ENCODE data around the gene EXD2.
"Not testable (repeated sequence)": the region's sequence is repeated elsewhere in the genome, so short reads cannot be mapped to it uniquely, and the experiment has no call there.

The EXD2 gene

GRCh38 chr14:69153152-69153872, 38.0 kb upstream of the EXD2 start:
- peak; percentile 95 for DNase-seq (ENCODE audit: insufficient read length, low spot score)
- no peak for TF ChIP-seq TAF1 (IDR thresholded peaks at IDR 0.05; ENCODE audit: low read depth, low read length)
- no peak for TF ChIP-seq POU2F2 (IDR thresholded peaks at IDR 0.05; ENCODE audit: low read depth, low read length)
- TF ChIP-seq POLR2A (IDR thresholded peaks at IDR 0.05; ENCODE audit: low read depth, low read length), result no peak
- TF ChIP-seq PAX5 (IDR thresholded peaks at IDR 0.05; ENCODE audit: insufficient read depth, low read length, severe bottlenecking), result no peak
- no peak for TF ChIP-seq SPI1 (IDR thresholded peaks at IDR 0.05; ENCODE audit: low read depth, low read length)
- no peak for TF ChIP-seq POLR2AphosphoS5 (IDR thresholded peaks at IDR 0.05; ENCODE audit: low read depth, low read length)
- no peak for FAIRE-seq

- FAIRE-seq, result peak; percentile 28
Observed at GRCh38 chr14:69153873-69154270, 37.4 kb upstream of the EXD2 start.

GRCh38 chr14:69154779-69155178, 36.5 kb upstream of the EXD2 start:
- TF ChIP-seq POLR2A (IDR thresholded peaks at IDR 0.05; ENCODE audit: low read depth, low read length) (no peak), PAX5 (IDR thresholded peaks at IDR 0.05; ENCODE audit: insufficient read depth, low read length, severe bottlenecking) (no peak), POLR2AphosphoS5 (IDR thresholded peaks at IDR 0.05; ENCODE audit: low read depth, low read length) (no peak), SPI1 (IDR thresholded peaks at IDR 0.05; ENCODE audit: low read depth, low read length) (no peak), TAF1 (IDR thresholded peaks at IDR 0.05; ENCODE audit: low read depth, low read length) (no peak), POU2F2 (IDR thresholded peaks at IDR 0.05; ENCODE audit: low read depth, low read length) (no peak)
- FAIRE-seq (no peak), DNase-seq (ENCODE audit: insufficient read length, low spot score) (no peak)

More at GRCh38 chr14:69153873-69154270, 37.4 kb upstream of the EXD2 start:
- DNase-seq (ENCODE audit: insufficient read length, low spot score), result no peak
- TF ChIP-seq POLR2A (IDR thresholded peaks at IDR 0.05; ENCODE audit: low read depth, low read length), result no peak
- no peak for TF ChIP-seq TAF1 (IDR thresholded peaks at IDR 0.05; ENCODE audit: low read depth, low read length)
- TF ChIP-seq POLR2AphosphoS5 (IDR thresholded peaks at IDR 0.05; ENCODE audit: low read depth, low read length), result no peak
- no peak for TF ChIP-seq SPI1 (IDR thresholded peaks at IDR 0.05; ENCODE audit: low read depth, low read length)
- TF ChIP-seq POU2F2 (IDR thresholded peaks at IDR 0.05; ENCODE audit: low read depth, low read length), result no peak
- TF ChIP-seq PAX5 (IDR thresholded peaks at IDR 0.05; ENCODE audit: insufficient read depth, low read length, severe bottlenecking), result no peak

DNA sequence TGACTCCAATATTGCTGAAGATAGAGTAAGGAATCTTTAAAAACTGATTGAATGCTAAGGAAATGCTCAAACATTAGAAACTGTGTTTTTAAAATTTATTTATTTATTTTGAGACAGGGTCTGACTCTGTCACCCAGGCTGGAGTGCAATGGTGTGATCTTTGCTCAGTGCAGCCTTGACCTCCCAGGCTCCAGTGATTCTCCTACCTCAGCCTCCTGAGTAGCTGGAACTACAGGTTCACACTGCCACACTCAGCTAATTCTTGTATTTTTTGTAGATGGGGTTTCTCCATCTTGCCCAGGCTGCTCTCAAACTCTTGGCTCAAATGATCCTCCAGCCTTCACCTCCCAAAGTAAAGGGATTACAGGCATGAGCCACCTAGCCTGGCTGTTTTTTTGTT, 35.1 kb upstream of the EXD2 start:
- FAIRE-seq (no peak), DNase-seq (ENCODE audit: insufficient read length, low spot score) (no peak)
- TF ChIP-seq POLR2AphosphoS5 (IDR thresholded peaks at IDR 0.05; ENCODE audit: low read depth, low read length) (no peak), TAF1 (IDR thresholded peaks at IDR 0.05; ENCODE audit: low read depth, low read length) (no peak), POU2F2 (IDR thresholded peaks at IDR 0.05; ENCODE audit: low read depth, low read length) (no peak), SPI1 (IDR thresholded peaks at IDR 0.05; ENCODE audit: low read depth, low read length) (no peak), PAX5 (IDR thresholded peaks at IDR 0.05; ENCODE audit: insufficient read depth, low read length, severe bottlenecking) (no peak), POLR2A (IDR thresholded peaks at IDR 0.05; ENCODE audit: low read depth, low read length) (no peak)

DNA sequence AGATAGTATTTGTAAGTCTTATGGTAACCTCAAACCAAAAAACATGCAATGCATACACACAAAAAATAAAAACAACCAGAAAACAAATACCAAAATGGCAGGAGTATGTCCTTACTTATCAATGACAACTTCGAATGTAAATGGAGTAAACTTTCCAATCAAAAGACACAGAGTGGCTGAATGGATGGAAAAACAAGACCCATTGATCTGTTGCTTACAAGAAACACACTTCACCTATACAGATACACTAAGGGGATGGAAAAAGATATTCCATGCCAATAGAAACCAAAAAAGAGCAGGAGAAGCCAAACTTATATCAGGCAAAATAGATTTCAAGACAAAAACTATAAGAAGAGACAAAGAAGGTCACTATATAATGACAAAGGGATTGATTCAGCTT, 29.7 kb upstream of the EXD2 start:
- DNase-seq (ENCODE audit: insufficient read length, low spot score) (no peak), FAIRE-seq (no peak)
- no peak for TF ChIP-seq POLR2A (IDR thresholded peaks at IDR 0.05; ENCODE audit: low read depth, low read length)
- no peak for TF ChIP-seq PAX5 (IDR thresholded peaks at IDR 0.05; ENCODE audit: insufficient read depth, low read length, severe bottlenecking)
- TF ChIP-seq POU2F2 (IDR thresholded peaks at IDR 0.05; ENCODE audit: low read depth, low read length), result no peak
- no peak for TF ChIP-seq SPI1 (IDR thresholded peaks at IDR 0.05; ENCODE audit: low read depth, low read length)
- no peak for TF ChIP-seq POLR2AphosphoS5 (IDR thresholded peaks at IDR 0.05; ENCODE audit: low read depth, low read length)

DNA sequence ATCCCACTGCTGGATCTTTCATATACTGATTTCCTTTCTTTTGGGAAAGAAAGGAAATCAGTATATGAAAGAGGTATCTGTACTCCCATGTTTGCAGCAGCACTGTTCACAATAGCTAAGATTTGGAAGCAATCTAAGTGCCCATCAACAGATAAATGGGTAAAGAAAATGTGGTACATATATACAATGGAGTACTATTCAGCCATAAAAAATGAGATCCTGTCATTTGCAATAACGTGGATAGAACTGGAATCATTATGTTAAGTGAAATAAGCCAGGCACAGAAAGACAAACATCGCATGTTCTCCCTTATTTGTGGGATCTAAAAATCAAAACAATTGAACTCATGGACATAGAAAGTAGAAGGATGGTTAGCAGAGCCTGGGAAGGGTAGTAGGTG, 25.5 kb upstream of the EXD2 start:
- FAIRE-seq; DNase-seq (ENCODE audit: insufficient read length, low spot score): not testable (repeated sequence)

GRCh38 chr14:69170839-69171238, 20.5 kb upstream of the EXD2 start:
- FAIRE-seq (no peak), DNase-seq (ENCODE audit: insufficient read length, low spot score) (no peak)
- no peak for TF ChIP-seq POLR2A (IDR thresholded peaks at IDR 0.05; ENCODE audit: low read depth, low read length)

GRCh38 chr14:69171569-69171968, 19.7 kb upstream of the EXD2 start:
- DNase-seq (ENCODE audit: insufficient read length, low spot score) (no peak), FAIRE-seq (no peak)
- TF ChIP-seq POLR2AphosphoS5 (IDR thresholded peaks at IDR 0.05; ENCODE audit: low read depth, low read length) (no peak), PAX5 (IDR thresholded peaks at IDR 0.05; ENCODE audit: insufficient read depth, low read length, severe bottlenecking) (no peak), SPI1 (IDR thresholded peaks at IDR 0.05; ENCODE audit: low read depth, low read length) (no peak), POU2F2 (IDR thresholded peaks at IDR 0.05; ENCODE audit: low read depth, low read length) (no peak), TAF1 (IDR thresholded peaks at IDR 0.05; ENCODE audit: low read depth, low read length) (no peak), POLR2A (IDR thresholded peaks at IDR 0.05; ENCODE audit: low read depth, low read length) (no peak)

GRCh38 chr14:69175130-69175529, 16.2 kb upstream of the EXD2 start:
- DNase-seq (ENCODE audit: insufficient read length, low spot score), result no peak
- TF ChIP-seq SPI1 (IDR thresholded peaks at IDR 0.05; ENCODE audit: low read depth, low read length) (no peak), POU2F2 (IDR thresholded peaks at IDR 0.05; ENCODE audit: low read depth, low read length) (no peak)
- no peak for FAIRE-seq

- DNase-seq (ENCODE audit: insufficient read length, low spot score), result no peak
- no peak for FAIRE-seq
- no peak for TF ChIP-seq SPI1 (IDR thresholded peaks at IDR 0.05; ENCODE audit: low read depth, low read length)
- no peak for TF ChIP-seq POU2F2 (IDR thresholded peaks at IDR 0.05; ENCODE audit: low read depth, low read length)
- TF ChIP-seq POLR2A (IDR thresholded peaks at IDR 0.05; ENCODE audit: low read depth, low read length), result no peak
- no peak for TF ChIP-seq TAF1 (IDR thresholded peaks at IDR 0.05; ENCODE audit: low read depth, low read length)
- no peak for TF ChIP-seq POLR2AphosphoS5 (IDR thresholded peaks at IDR 0.05; ENCODE audit: low read depth, low read length)
- no peak for TF ChIP-seq PAX5 (IDR thresholded peaks at IDR 0.05; ENCODE audit: insufficient read depth, low read length, severe bottlenecking)
Observed at GRCh38 chr14:69181491-69181890, 9.8 kb upstream of the EXD2 start.

DNA sequence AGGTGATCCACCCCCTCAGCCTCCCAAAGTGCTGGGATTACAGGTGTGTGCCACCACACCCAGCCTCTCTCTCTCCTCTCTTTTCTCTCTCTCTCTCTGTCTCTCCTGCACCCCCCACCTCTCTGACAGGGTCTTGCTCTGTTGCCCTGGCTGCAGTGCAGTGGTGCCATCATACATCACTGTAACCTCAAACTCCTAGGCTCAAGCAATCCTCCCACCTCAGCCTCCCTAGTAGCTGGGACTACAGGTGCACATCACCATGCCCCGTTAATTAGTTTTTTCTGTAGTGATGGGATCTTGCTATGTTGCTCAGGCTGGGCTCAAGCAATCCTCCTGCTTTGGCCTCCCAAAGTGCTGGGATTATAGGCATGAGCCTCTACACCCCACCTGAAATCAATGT, 8.7 kb upstream of the EXD2 start:
- not testable (repeated sequence) for DNase-seq (ENCODE audit: insufficient read length, low spot score); FAIRE-seq
